Amygdala (tissue), 56 donors: ENCODE results near the gene TMEM87A.

Experiments
- DNase-seq, 56 donors: peaks; one replicate each; lab custom pipeline; 2025; lab: John Stamatoyannopoulos, UW

The TMEM87A gene

GRCh38 chr15:42166225-42166940 is 106.8 kb downstream of the TMEM87A start:
- DNase-seq, result no peak

GRCh38 chr15:42165106-42165505 is 108.1 kb downstream of the TMEM87A start:
- DNase-seq, result no peak

- no peak for DNase-seq
Observed at GRCh38 chr15:42163947-42164550, 109.2 kb downstream of the TMEM87A start.

- DNase-seq, result no peak
Observed at GRCh38 chr15:42163291-42163690, 109.9 kb downstream of the TMEM87A start.
